Stimulated activated CD4-positive, alpha-beta T cell treated with anti-CD3 and anti-CD28 coated beads, Interleukin-12 subunit alpha, Interleukin-12 subunit beta, amount 100 ng/mL, for 48 hours (primary cell): ENCODE measurements around the gene MRPL18.
A peak's percentile ranks its signal among the peaks of the same experiment; 100 is the strongest.
"Not testable (repeated sequence)": the region's sequence is repeated elsewhere in the genome, so short reads cannot be mapped to it uniquely, and the experiment has no call there.

Source experiments
- DNase-seq, 3 donors: peaks; one replicate each; pipeline ENCODE4 v3.0.0-alpha.2; 2020; ENCODE audit warnings: low read depth in 2 of 3, low spot score in 1 of 3

Gene MRPL18

GRCh38 chr6:159815410-159815809 lies 25.1 kb downstream of the MRPL18 start:
- DNase-seq = no peak

DNA sequence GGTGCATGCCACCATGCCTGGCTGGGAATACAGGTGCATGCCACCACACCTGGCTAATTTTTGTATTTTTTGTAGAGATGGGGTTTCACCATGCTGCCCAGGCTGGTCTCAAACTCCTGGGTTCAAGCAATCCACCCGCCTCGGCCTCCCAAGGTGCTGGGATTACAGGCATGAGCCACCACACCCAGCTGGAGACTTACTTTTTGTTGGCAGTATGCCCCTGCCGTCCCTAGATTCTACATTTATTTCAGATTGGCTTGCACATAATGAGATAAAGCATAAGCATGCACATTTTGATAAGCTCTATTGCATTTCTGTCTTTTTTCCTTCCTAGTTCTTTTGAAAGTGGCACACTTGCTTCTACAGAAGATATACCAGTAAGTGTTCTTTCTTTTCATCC lies 26.5 kb downstream of the MRPL18 start:
- not testable (repeated sequence) for DNase-seq

- DNase-seq = no peak
Observed at GRCh38 chr6:159817951-159818739, 27.9 kb downstream of the MRPL18 start.

GRCh38 chr6:159819098-159819497 lies 28.8 kb downstream of the MRPL18 start:
- DNase-seq = no peak

DNA sequence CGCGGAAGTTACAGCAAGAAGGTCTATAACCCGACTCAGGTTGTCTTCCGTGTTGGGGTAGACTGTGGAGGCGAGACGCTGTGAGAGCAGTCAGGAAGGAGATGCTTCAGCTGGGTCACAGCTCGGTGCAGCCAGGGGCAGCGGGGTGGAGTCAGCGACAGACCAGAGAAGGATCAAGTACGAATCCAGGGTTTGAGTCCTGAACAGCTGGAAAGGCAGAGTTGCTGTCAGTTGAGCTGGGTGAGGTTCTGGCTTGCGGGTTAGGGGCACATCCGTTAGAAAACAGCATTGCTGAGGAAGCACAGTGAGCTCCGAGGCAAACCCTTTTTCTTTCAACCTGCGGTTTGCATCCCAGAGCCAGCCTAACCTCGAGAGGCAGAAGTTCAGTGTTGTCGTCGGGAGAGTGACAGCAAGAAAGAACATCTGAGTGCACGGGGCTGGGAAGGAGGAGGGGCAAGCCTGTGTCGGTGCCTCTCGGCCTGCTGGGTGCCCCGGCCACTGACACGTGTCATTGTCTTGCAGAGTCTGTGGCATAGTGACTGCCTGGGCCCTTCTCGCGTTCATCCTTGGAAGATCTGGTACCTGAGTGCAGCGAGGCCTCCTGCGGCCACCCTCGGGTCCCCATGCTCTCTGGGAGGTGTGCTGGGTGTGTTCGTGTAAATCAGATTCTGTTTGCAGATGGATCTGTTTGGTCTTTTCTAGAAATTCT lies 29.8 kb downstream of the MRPL18 start:
- DNase-seq = peak in 2 of 3 donors; percentile 7 to 15

DNA sequence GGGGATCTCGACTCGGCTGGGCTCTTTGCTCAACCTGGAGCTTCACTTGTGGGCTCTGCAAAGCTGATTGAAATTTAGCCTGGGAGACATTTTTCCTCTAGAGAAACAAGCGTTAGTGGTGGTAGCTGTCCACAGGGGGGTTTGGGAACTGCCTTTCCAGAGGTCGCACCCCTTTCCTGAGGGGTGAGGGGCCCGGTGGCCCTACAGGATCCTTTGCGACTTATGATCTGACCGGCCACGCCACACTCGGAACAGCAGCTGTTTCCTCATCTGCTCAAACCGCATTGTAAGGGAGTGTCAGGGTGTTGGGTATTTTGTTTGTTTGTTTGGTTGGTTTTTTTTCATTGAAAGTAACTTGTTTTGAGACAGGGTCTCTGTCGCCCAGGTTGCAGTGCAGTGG lies 30.9 kb downstream of the MRPL18 start:
- DNase-seq = no peak

DNA sequence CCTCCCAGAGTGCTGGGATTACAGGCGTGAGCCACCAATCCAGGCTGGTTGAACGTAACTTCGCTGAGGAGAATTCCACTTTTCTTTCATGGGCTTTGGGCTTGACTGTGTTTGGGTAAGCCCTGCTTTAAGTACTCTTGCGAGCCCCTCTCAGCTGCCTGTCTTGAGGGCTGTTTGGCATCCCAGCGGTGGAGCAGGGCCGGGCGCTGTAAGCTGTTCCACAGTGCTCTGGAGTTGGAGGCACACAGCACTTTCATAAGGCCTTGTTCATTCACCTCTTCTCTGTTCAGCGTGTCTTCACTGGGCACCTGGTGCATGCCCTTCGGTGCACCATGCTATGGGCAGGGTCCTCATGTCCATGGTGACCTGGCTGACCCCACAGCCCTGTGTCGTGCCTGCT lies 31.5 kb downstream of the MRPL18 start:
- DNase-seq = no peak

DNA sequence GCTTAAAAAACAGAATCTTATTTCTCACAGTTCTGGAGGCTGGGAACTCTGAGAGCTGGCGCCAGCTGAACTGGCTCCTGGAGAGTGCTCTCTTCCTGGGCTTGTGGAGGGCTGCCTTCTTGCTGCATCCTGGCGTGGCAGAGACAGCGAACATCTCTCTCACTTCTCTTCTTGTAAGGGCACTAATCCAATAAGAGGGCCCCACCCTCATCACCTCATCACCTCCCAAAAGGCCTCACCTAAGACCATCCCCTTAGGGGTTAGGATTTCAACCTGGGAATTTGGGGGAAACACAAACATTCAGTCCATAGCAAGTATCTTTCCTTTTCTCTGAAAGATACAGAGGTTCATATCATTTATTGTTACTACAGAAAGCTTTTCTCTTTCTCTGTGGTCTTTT lies 33.7 kb downstream of the MRPL18 start:
- DNase-seq = no peak

GRCh38 chr6:159824690-159825089 lies 34.4 kb downstream of the MRPL18 start:
- DNase-seq = not testable (repeated sequence)

DNA sequence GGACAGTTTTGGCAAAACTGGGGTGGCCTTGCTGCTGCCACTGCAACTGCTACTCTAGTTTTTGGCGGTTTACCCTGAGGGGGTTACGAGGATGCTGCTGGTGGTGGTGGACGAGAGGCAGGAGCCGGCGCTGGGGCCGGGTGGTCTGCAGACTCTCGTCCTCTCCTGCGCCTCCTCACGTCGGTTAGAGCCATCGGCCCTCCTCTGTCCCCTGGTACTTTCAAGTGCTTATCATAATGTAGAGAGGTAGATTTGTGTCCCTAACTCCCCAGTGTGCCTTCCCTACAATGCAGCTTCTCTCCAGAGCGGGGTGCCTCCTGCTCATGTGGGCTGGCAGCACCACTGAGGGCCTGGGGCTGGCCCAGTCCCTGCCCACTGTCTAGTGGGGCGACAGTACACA lies 35.7 kb downstream of the MRPL18 start:
- DNase-seq = no peak

- no peak for DNase-seq
Observed at GRCh38 chr6:159826968-159827647, 36.8 kb downstream of the MRPL18 start.

GRCh38 chr6:159828074-159828473 lies 37.8 kb downstream of the MRPL18 start:
- no peak for DNase-seq

DNA sequence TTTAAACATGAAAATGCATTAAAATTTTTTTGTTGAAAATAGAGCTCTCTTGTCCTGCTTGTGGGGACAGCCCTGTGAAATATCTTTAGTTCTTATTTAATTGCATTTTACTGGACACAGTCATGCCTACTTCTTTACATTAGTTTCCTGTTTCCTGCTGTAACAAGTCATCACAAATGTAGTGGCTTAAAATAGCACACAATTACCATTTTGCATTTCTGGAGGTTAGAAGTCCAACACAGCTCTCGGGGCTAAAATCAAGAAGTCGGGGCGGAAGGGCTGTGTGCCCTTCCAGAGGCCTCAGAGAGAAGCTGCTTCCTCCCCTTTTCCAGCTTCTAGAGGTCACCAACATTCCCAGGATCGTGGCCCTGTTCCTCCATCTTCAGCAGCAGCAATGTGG lies 39.3 kb downstream of the MRPL18 start:
- DNase-seq = no peak

- DNase-seq = no peak
Observed at GRCh38 chr6:159830501-159831372, 40.5 kb downstream of the MRPL18 start.

- DNase-seq = no peak
Observed at GRCh38 chr6:159831373-159831679, 41.1 kb downstream of the MRPL18 start.

GRCh38 chr6:159832946-159833345 lies 42.7 kb downstream of the MRPL18 start:
- DNase-seq = no peak

- DNase-seq = no peak
Observed at GRCh38 chr6:159833556-159833955, 43.3 kb downstream of the MRPL18 start.

- DNase-seq = no peak
Observed at GRCh38 chr6:159833997-159834603, 43.8 kb downstream of the MRPL18 start.

DNA sequence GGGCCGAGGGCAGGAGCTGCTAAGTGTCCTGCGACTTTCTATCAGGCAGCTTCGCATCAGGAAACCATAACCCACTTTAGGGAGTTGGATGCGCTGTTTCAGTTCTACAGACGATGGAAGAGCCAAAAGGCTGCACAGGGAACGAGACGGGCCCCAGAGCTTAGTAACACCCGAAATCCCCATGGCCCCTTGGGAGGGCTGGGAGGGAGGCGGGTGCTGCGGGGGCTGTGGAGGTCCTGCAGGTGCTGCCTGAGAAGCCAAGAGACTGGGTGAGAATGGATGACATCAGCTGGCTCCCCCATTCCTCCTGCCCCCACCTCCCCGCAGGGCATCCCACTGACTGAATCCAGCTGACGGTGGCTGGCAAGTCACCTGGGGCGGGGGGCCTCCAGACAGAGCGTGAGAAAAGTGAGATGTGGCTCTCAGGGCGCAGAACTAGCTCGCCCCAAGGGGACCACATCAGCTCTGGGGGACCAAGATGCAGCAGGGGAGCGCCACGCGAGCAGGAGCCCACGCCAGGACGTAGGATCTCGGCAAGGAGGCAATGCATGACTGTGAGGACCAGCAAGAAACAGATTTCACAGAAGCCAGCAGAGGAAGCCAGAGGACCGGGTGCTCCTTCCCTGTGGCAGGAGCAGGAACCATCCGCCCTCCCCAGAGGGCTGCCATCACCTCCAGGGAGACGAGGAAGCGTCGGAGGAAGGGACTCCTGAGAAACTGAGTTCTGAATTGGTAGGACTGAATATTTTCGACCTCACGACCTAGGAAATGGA lies 46.6 kb downstream of the MRPL18 start:
- DNase-seq = no peak

DNA sequence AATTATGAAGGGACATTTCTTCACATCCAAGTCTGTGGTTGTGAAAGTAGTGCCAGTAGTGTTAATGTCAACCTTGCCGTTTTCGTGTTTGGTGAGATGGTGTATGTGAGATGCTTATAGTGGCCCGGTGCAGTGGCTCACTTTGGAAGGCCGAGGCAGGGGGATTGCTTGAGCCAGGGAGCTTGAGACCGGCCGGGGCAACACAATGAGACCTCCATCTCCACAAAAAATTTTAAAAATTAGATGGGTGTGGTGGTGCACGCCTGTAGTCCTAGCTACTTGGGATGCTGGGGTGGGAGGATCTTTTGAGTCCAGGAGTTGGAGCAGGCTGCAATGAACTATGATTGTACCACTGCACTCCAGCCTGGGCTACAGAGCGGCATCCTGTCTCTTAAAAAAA lies 47.2 kb downstream of the MRPL18 start:
- DNase-seq = no peak
